AG04450 (cell line): ENCODE results near the gene PLCB2. TPM values are rescaled to one million over a fixed set of nuclear protein-coding genes. Genes with fewer than 3 reads are reported as not detected.
A peak's percentile ranks its signal among the peaks of the same experiment; 100 is the strongest.

ENCODE experiments used
- CTCF ChIA-PET: fragments of 300-600, 350-600 bp; formaldehyde crosslinking; extraction: SDS; loops from one replicate; lab custom pipeline; 2022; ENCODE audit warnings: antibody characterized with exemption, inconsistent platforms; lab: Charles Lee
- POLR2A ChIA-PET: fragments of 350-600 bp; formaldehyde crosslinking; extraction: SDS; loops from one replicate; lab custom pipeline; 2021; ENCODE audit warnings: antibody characterized with exemption, inconsistent platforms; lab: Yijun Ruan, JAX
- DNase-seq: peaks from one replicate; pipeline ENCODE4 v3.0.0-alpha.2; 2011; ENCODE audit warnings: low read depth, low spot score
- H3K27ac ChIP-seq: one replicate; pipeline ENCODE4 v1.5.1; 2012; ENCODE audit warnings: low read depth, low read length, control low read depth
- H3K27me3 ChIP-seq: one replicate; pipeline ENCODE4 v1.6.0; 2012; ENCODE audit warnings: low read length; ENCODE audit not compliant: control insufficient read depth, insufficient read depth
- H3K4me3 ChIP-seq: 2 replicates; pipeline ENCODE4 v1.5.1; 2011; ENCODE audit warnings: mild to moderate bottlenecking, low read depth, low read length, control low read depth
- H3K9me3 ChIP-seq: 2 replicates; pipeline ENCODE4 v1.5.1; 2012; ENCODE audit warnings: low read length; ENCODE audit not compliant: control insufficient read depth, insufficient read depth
- CTCF ChIP-seq: IDR thresholded peaks from 2 replicates; pipeline ENCODE4 v1.5.1; 2011; ENCODE audit warnings: low read depth, low read length, control low read depth, inconsistent platforms
- polyA plus RNA-seq: library from polyadenylated mRNA; depleted of rRNA; stranded (reverse); fragments of >200 nt; gene quantifications from 2 replicates; pipeline ENCODE4 v1.2.3, GENCODE V29; 2011; rRNA removed

PLCB2 gene
- polyA plus RNA-seq, 1 experiment, result 0.24 TPM

GRCh38 chr15:40240619-40241221 is 67.0 kb downstream of the PLCB2 start:
- DNase-seq, result no peak
- TF ChIP-seq CTCF, result no peak
- ChIA-PET CTCF (interaction anchor here (1.8 to 2.6 kb wide), 2 partner anchors 24 to 34 kb away, joined by 6 to 12 read pairs; no protein-coding TSS in a partner anchor), POLR2A (no interaction called here)
- H3K9me3 ChIP-seq, result no peaks in the 10 kb centered on the region
- no peak overlapping the region for H3K4me3 ChIP-seq
- peaks cover 12% of the 10 kb centered on the region for H3K27me3 ChIP-seq
- no peak overlapping the region for H3K27ac ChIP-seq

DNA sequence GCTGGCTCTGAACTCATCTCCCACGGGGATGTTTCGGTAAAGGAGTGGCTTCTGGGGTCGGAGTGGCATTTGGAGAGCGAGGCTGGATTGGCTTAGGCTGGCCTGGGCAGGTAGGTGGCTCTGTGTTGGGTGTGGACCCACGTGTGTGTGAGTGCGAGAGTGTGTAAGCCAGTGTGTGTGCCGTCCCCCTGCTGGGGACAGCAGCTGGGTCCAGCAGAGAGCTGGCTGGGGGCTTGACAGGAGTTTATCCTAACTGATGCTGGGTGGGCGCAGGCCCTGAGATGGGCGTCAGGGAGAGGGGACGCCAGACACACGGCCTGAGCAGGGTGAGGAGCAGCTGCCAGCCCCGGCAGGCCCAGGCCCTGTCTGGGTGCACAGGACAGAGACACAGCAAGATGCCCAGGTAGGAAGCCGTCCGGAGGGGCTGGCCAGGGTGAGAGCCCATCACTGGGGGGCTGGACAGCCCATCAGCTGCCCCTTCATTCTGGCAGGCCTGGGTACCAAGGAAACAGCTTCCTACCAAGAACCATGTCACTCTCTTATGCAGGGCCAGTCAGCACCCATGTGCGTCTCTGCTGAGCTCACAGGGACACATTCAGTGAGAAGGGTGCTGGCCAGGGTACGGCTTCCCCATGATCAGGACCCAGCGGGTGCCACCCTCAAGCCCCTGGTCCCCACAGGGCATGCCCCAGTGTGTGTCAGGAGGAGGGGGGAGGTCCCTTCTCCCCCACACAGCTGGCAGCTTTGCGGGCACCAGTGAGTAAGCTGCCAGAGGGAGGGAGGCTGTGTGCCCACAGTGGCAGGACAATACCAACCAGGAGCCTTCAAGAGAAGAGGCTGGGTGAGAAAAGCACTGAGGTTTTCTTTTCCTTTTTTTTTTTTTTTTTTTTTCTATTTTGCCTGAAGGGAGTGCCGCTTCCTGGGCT is 67.8 kb downstream of the PLCB2 start:
- Histone ChIP-seq H3K9me3 (no peaks in the 10 kb centered on the region), H3K4me3 (no peak overlapping the region), H3K27me3 (peaks cover 11% of the 10 kb centered on the region), H3K27ac (no peak overlapping the region)
- CTCF ChIA-PET, result interaction anchor here (2.0 to 2.6 kb wide), 2 partner anchors 23 to 35 kb away, joined by 12 to 17 read pairs; no protein-coding TSS in a partner anchor
- no peak for DNase-seq
- no peak for TF ChIP-seq CTCF
- POLR2A ChIA-PET, result no interaction called here

- TF ChIP-seq CTCF, result no peak
- H3K27ac ChIP-seq, result no peak overlapping the region
- H3K9me3 ChIP-seq, result no peaks in the 10 kb centered on the region
- CTCF ChIA-PET, result interaction anchor here (0.9 to 2.6 kb wide), 4 partner anchors 22 to 40 kb away, joined by 3 to 17 read pairs (median 12); no protein-coding TSS in a partner anchor
- no peak for DNase-seq
- peaks cover 11% of the 10 kb centered on the region for H3K27me3 ChIP-seq
- peak overlapping the region; percentile 53 for H3K4me3 ChIP-seq
- POLR2A ChIA-PET, result no interaction called here
Observed at GRCh38 chr15:40239404-40239692, 68.4 kb downstream of the PLCB2 start.

DNA sequence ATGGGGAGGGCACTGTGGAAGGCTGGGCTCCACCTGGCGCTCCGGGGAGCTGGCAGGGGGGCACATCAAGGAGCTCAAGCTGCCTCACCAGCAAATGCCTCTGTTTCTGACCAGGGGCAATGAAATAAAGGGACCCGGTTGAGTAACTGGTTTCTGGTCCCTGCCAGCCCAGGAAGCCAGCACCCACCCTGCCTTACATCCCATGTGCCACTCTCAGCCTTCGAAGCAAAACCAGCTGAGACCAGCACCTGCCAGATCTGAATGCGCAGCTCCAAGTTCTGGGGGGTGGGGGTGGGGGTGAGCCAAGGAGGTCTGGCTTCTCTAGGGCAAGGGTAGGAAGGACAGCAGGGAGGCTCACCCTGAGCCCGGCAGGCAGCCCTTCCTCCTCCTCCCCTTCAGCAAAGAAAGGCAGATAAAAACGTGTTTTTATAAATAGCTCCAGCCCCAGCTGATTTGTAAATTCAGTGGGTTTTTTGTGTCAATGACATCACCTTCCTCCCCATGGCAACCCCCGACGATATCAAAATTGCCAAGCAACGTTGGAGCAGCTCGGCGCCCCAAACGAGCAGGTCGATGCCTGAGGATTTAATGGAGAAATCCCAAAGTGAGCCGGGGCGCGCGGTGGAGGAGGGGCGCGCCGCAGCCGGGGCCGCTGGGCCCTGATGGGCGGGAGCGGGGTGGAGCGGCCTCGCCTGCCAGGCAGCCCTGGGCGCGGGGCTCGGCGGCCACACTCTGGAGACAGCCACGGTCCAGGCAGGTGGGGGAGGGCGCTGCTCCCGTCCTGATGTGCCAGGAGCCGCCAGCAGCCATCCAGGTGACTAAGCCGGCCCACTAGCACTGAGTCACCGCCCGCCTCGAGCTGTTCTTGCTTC is 69.0 kb downstream of the PLCB2 start, which contains the start of gene PAK6:
PAK6 (plus strand) TSS at position 532 of the 872 bp plus-strand sequence. CDS start 25,723 bp downstream, outside the sequence.
- peak within 1 kb of the TSS; percentile 53 for H3K4me3 ChIP-seq

More for the DNA sequence above, 69.0 kb downstream of the PLCB2 start, which contains the start of gene PAK6:
- POLR2A ChIA-PET, result interaction anchor here (0.6 kb wide), 3 partner anchors 11 to 59 kb away, joined by 3 to 6 read pairs (median 6); no protein-coding TSS in a partner anchor
- no peak for TF ChIP-seq CTCF
- Histone ChIP-seq H3K27me3 (peaks cover 9% of the 10 kb centered on the region), H3K27ac (no peak within 1 kb of the TSS), H3K9me3 (no peaks in the 10 kb centered on the region)
- DNase-seq, result no peak
- CTCF ChIA-PET, result interaction anchor here (0.9 to 2.6 kb wide), 5 partner anchors 22 to 130 kb away, joined by 3 to 17 read pairs (median 12); no protein-coding TSS in a partner anchor

Other genes with a start within 250 kb of the PLCB2 start
- 6.2 and 6.5 TPM in 2 replicates for gene BMF, start 199.1 kb downstream of the PLCB2 start, polyA plus RNA-seq
- gene BUB1B, start 146.9 kb downstream of the PLCB2 start, polyA plus RNA-seq, result 8.2 and 9.0 TPM in 2 replicates
- not detected in 2 replicates for gene PAK6, start 68.9 kb downstream of the PLCB2 start, polyA plus RNA-seq
- not detected in 2 replicates for gene ANKRD63, start 24.9 kb downstream of the PLCB2 start, polyA plus RNA-seq
- 10.4 and 11.4 TPM in 2 replicates for gene INAFM2, start 15.8 kb upstream of the PLCB2 start, polyA plus RNA-seq
- gene CCDC9B, start 33.0 kb upstream of the PLCB2 start, polyA plus RNA-seq, result 5.5 and 8.4 TPM in 2 replicates
- gene PHGR1, start 43.1 kb upstream of the PLCB2 start, polyA plus RNA-seq, result not detected in 2 replicates
- 0.11 and 0.36 TPM in 2 replicates for gene DISP2, start 50.3 kb upstream of the PLCB2 start, polyA plus RNA-seq
- 14.6 and 18.2 TPM in 2 replicates for gene KNSTRN, start 74.8 kb upstream of the PLCB2 start, polyA plus RNA-seq
- 49.3 and 49.4 TPM in 2 replicates for gene IVD, start 97.9 kb upstream of the PLCB2 start, polyA plus RNA-seq
- gene BAHD1, start 133.0 kb upstream of the PLCB2 start, polyA plus RNA-seq, result 2.8 and 4.2 TPM in 2 replicates
- 19.8 and 21.7 TPM in 2 replicates for gene CHST14, start 163.0 kb upstream of the PLCB2 start, polyA plus RNA-seq